LNCAP (cell line): Measurements from ENCODE around the gene NRIP2.

Source experiments
- TF ChIP-seq, protein P1 (sequence below): fragments of 450-650 bp; IDR thresholded peaks from 2 replicates; pipeline ENCODE4 v1.5.1; 2017; ENCODE audit warnings: mild to moderate bottlenecking

NRIP2 gene, protein sequence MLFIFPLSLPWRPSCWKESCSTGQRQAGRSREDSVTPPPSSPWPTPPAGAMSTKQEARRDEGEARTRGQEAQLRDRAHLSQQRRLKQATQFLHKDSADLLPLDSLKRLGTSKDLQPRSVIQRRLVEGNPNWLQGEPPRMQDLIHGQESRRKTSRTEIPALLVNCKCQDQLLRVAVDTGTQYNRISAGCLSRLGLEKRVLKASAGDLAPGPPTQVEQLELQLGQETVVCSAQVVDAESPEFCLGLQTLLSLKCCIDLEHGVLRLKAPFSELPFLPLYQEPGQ

DNA sequence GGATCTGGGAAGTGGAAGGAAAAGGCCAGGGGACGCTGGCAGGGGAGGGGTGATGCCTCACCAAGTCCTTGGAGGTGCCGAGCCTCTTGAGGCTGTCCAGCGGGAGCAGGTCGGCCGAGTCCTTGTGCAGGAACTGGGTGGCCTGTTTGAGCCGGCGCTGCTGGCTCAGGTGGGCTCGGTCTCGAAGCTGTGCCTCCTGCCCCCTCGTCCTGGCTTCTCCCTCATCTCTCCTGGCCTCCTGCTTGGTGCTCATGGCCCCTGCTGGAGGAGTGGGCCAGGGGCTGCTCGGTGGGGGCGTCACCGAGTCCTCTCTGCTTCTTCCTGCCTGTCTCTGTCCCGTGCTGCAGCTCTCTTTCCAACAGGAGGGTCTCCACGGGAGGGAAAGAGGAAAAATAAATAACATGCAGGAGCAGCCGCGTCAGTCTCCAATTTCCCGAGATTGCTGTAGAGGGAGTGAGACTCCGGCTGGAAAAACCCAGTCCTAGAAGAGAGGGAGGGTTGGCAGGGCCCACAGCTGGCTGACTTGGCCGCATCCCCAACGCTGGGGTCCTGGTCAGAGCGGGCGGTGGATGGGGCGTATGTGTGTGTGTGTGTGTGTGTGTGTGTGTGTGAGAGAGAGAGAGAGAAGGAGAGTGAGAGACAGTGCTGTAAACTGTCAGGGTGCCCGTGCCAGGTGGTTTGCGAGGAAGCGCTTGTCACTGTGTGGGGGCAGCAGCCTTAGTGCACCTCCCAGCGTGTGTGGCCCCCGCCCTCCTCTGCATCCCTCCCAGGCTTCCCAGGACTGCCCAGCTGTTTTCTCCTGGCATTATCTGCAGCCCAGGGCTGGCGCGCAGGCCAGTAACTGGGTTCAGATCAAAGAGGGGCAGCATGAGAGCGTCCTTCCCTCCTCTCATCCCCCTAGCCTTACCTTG lies at the start of gene NRIP2:
Gene NRIP2 (minus strand): TSS at position 455 of the 911 bp plus-strand sequence. CDS start 52 bp downstream, at position 403.
- TF ChIP-seq, protein P1, sequence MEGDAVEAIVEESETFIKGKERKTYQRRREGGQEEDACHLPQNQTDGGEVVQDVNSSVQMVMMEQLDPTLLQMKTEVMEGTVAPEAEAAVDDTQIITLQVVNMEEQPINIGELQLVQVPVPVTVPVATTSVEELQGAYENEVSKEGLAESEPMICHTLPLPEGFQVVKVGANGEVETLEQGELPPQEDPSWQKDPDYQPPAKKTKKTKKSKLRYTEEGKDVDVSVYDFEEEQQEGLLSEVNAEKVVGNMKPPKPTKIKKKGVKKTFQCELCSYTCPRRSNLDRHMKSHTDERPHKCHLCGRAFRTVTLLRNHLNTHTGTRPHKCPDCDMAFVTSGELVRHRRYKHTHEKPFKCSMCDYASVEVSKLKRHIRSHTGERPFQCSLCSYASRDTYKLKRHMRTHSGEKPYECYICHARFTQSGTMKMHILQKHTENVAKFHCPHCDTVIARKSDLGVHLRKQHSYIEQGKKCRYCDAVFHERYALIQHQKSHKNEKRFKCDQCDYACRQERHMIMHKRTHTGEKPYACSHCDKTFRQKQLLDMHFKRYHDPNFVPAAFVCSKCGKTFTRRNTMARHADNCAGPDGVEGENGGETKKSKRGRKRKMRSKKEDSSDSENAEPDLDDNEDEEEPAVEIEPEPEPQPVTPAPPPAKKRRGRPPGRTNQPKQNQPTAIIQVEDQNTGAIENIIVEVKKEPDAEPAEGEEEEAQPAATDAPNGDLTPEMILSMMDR, result no peak

DNA sequence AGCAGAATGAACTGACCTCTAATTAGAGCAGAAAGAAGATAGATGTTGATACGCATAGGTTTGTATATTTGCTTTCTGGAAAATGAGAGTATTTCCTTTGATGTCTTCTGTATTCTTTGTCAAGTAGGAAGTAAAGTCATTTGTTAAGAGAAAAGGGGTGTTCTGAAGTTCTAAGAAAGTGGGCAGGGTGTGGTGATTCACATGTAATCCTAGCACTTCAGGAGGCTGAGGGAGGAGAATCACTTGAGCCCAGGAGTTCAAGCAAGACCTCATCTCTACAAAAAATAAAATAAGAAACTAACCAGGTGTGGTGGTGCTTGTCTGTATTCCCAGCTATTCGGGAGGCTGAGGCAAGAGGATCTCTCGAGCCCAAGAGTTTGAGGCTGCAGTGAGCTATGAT lies 45.0 kb upstream of the NRIP2 start:
- TF ChIP-seq, protein P1, result no peak

DNA sequence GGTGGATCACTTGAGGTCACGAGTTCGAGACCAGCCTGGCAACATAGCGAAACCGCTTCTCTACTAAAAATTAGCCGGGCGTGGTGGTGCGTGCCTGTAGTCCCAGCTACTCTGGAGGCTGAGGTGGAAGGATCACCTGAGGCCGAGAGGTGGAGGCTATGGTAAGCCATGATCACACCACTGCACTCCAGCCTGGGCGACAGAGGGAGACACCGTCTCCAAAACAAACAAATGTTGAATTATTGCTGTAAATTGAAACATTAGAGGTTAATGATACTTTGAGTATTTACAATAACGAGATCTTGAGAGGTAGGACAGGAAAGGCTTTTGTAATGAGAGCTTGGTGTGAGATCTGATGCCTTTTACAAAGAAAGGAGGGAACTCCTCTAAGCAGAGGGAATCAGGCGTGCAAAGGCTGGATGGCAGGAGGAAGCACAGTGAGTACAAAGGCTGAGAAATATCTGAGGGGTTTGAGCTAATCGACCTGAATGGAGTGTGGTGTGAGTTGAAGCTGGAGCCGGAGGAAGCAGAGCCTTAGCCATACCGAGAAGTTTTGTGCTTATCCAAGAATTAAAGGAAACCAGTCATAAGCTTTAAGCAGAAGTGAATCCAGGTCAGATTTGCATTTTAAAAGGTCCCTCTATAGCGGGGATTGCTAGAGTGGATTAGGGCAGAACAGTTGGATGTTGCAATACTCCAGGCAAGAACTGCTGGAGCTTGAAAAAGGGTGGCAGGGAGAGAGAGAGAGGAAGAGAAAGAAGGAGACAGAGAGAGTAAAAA lies 43.3 kb upstream of the NRIP2 start:
- TF ChIP-seq, protein P1, result no peak; the same call in 1 of the 2 replicates

DNA sequence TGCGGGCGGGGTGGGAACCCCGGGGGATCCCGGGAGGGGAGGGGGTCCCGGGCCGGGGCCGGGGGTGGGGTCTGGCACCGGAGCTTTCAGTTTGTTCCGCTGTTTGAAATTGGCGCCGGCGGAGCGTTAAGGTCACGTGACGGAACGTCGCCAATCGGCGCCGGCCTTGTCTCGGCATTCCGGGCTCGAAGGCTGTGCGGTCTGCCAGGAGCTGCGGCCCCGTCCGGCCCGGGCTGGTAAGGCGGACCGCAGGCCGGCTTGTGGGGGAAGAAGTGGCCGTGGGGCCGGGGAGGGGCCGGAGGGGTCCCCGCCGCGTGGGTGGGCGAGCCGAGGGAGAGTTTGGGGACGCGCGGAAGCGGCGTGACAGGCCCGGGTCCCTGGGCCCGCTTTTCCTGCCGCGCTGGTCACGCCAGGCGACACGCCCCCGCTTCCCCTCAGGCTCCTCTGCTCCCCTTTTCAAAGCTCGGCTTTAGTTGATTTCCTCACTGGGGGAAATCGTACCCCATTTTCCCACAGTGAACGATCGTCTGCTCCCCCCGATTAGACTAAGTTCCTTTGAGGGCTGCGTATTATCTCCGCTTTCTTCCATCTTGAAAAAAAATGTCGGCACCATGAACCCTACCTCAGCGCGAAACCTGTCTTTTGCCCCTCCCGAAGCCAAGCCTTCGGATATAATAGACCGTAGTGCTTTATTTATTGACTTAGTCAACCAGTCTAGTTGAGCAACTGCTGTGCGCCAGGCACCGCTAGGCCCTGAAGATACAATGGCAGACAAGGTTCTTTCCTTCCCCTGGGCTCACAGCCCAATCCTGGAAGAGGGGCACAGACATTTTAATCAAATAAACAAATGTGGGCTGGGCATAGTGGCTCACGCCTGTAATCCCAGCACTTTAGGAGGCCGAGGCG lies 42.5 kb upstream of the NRIP2 start, which contains the start of the genes FOXM1 and RHNO1:
Gene FOXM1 (minus strand): TSS at position 128 of the 906 bp plus-strand sequence. CDS start 2,696 bp downstream, outside the sequence.
Gene RHNO1 (plus strand): TSS at position 177 of the 906 bp plus-strand sequence. CDS start 8,144 bp downstream, outside the sequence.
- TF ChIP-seq, protein P1, result no peak

DNA sequence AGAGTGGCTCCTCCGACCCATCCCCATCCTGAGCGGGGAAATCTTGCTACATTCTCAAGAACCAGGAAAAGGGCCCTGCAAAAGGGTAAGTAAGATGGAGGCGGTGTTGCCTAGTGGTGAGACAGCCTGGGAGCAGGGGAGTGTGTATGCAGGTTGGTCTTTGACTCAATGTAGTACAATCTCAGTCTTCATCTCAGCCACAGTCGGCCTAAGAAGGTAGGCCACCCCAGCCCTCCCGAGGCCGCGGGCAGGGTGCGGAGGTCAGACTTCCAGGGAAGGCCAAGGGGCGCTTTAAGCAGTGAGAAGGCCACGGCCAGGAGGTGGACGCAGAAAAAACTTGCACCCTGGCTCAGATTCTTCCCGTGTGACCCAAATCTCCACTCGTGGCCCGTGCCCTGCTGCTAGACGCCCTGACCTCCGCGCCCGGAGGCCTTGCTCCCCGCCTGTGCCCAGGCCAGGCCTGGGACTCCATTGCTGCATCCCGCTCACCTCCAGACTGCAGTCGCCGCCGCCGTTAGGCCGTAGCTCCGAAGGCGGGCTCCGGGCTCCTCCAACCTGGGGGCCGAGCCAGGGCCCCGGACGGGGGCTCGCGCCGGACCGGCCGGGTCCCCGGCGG lies 41.7 kb upstream of the NRIP2 start:
- TF ChIP-seq, protein P1, result no peak

DNA sequence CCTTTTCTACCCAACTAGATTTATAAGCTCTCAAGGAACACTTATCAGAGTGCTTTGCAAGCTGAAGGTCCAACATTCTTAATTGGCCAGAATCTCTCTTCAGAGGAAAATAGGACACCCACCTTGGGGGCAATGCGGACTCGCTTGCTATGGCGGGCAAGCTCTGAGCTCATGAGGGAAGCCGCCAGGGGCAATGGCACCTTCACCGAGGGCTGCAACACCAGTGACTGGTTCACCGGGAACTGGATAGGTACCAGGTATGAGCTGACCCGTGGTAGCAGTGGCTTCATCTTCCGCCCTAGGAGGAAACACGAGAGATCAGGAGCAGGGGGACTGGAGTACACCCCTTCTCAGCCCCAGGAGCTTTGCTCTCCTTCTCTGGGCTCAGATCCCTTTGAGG lies 29.4 kb upstream of the NRIP2 start:
- TF ChIP-seq, protein P1, result no peak
